Activated effector memory CD4-positive, alpha-beta T cell treated with Interleukin-2 at 50 U/mL for 16 hours (primary cell): ENCODE results near the gene ARHGAP44.
"Not testable (repeated sequence)": the region's sequence is repeated elsewhere in the genome, so short reads cannot be mapped to it uniquely, and the experiment has no call there.

Experiments
- DNase-seq: peaks from one replicate; pipeline ENCODE4 v3.0.0-alpha.2; 2020

The ARHGAP44 gene

GRCh38 chr17:12815642-12816141, 26.4 kb downstream of the ARHGAP44 start:
- no peak for DNase-seq

DNA sequence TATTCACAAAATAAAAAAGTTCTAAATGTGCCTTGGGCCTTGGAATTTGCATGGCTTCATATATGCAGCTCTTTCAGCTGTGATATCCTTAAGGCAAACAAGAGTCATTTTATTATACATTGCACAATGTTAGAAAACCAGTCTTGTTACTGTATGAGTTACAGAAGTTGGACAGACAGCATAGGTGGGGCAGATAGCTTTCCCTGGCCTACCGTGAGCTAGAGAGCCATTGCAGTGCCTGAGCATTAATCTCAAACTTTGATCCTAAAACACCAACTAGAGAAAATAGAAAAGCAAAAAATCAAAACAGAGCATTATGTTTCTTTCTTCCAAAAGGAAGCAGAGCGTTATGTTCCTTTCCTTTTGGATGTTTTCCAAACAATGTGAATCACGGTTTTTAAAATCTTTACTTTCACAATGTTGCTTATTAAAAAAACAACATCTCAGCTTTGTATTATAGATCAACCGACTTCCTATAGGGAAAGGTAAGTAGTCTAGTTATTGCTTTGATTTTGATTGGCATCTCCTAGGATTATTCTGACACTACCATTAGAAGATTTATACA, 32.2 kb downstream of the ARHGAP44 start:
- DNase-seq, result no peak

DNA sequence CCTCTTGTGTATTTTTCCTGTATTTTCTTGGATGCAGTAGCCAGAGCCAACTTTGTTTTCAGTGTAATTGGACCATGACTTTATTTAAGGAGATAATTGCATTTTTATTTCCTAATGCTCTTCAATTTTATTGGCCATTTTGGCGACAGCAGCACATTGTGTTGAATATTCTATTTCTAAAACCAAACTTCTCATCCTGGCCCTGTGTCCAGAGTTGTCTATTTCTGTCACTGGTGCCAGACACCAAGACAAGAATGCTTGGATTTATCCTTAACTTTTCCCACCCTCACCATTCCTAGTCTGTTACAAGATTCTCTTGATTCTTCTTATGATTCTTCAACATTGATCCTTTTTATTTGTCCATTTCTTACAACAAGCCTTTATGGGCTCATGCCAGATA, 37.1 kb downstream of the ARHGAP44 start:
- DNase-seq, result no peak

- no peak for DNase-seq
Measured at GRCh38 chr17:12830777-12831247, 41.5 kb downstream of the ARHGAP44 start.

DNA sequence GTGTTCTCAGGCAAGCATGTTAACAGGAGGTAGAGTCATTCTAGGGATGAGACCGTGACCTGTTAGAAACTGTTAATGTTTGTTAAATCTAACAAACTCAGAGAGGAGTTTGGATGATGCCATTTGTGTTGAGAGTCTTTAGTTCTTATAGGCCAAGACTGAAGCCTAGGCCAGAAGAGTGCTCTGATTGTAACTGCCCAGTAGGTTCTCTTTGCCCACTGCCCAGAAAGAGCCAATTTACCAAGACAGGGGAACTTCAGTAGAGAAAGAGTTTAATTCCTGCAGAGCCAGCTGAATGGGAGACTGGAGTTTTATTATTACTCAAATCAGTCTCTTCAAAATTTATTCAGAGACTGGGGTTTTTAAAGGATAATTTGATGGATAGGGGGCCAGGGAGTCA, 42.5 kb downstream of the ARHGAP44 start:
- DNase-seq, result no peak

DNA sequence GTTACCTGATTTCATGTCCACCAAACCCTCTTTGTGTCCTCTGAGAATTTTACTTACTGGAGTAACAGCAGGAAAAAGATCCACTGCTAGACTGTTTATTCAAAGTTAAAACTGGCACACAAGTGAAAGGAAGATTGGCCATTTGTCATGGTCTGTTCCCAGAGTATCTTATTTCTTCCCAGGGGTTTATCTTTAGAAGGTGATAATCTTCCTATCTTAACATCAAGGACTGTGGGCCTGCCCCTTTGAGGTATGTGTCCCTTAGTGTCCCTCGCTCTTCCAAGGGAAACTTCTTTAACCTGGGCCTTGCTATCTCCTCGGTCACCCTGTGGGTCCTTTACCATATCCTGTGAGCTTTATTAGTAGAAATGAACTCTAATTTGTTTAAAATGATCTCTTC, 49.7 kb downstream of the ARHGAP44 start:
- DNase-seq, result no peak

DNA sequence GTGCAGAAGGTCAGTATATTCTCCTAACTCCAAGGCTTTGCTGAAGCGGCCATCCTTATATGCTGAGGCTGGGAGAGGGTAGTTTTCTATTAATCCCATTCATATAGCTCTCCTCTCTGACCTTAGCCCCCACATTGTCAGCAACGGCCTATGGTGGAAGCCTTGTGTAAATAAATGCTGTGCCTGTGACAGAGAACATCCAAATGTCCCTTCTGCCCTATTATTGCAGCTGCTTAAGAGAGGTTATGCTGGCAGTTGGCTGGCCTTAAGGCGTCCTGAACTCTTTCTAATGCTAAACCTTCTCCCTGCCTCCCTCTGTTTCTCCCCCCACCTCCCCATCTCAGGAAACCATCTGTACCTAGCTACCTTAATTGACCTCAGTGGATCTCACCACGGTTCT, 53.6 kb downstream of the ARHGAP44 start:
- DNase-seq, result no peak

DNA sequence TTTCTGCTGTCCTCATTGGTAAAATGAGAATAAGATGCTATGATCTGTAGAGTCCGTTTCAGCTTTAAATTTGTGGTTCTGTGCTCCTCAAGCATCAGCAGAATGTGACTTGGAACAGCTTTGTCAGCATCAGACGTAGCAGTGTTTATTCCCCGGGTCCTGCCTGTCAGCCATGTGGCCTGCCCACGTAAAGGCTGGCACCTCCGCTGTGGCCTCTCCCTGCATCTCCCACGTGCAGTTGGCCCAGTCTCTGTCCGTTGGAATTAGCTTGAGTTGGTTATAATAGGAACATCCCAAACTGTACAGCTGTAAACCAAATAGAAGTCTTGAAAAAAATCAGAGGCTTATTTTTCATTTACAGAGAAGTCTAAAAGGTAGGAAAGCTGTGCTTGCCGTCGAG, 61.7 kb downstream of the ARHGAP44 start:
- no peak for DNase-seq

DNA sequence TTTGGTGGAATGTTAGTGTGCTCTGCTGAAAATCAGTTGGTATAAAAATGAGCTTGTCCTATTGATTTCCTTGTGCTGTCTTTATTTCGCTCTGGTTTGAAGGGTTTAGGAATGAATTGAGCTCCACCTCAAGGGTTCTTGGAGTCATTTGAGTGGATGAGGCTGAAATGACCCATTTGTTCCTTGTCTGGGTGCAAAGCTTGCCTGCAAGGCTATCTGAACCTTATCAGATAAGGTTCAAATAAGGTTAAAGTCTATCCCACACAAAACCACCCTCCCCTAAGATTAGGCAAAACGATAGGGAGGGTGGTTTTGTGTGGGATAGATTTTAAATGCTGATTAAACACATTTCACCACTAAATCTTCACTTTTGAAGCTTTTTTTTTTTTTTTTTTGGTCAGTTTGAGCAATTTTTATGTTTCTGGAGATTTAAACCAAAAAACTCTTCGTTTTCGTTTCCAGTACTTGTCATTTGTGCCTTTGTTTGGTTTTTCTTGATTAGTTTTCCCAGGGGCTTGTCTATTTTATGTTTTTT, 62.7 kb downstream of the ARHGAP44 start:
- no peak for DNase-seq

- no peak for DNase-seq
Measured at GRCh38 chr17:12853921-12854320, 64.6 kb downstream of the ARHGAP44 start.

DNA sequence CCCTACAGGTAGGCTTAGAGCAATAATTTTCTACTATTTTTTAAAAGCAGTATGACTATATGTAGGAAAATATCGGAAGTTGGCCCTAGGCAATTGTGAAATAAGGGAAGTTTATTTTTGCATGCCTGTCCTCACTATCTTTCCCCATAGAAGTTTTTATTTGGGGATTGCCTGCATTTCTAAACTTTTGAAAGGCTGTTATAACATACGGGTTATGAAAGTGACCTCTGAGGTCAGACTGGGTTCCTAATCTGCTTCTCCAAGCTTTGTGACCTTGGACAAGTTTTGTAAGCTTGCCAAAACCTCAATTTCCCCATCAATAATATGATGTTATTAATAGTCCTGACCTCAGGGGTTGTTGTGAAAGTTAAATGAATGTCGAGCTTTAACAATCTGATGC, 67.1 kb downstream of the ARHGAP44 start:
- no peak for DNase-seq

- DNase-seq, result no peak
Measured at GRCh38 chr17:12857592-12857991, 68.3 kb downstream of the ARHGAP44 start.

- no peak for DNase-seq
Measured at GRCh38 chr17:12859520-12859919, 70.2 kb downstream of the ARHGAP44 start.

DNA sequence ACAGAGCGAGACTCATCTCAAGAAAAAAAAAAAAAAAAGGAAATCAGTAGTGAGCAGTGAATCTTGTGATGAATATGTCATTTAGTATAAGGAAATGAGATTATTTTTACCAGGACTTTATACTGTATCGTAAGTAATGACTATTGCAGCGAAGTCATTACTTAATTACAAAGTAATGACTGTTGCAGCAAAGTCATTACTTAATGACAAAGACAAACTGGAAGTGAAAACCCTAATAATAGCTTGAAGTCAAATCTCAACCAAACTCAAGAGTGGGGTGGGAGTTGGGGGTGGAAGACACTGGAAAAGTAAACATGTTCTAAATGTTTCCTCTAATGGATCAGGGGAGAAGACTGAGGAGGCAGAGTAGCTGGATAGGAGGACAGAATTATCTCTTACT, 76.5 kb downstream of the ARHGAP44 start:
- DNase-seq, result no peak

DNA sequence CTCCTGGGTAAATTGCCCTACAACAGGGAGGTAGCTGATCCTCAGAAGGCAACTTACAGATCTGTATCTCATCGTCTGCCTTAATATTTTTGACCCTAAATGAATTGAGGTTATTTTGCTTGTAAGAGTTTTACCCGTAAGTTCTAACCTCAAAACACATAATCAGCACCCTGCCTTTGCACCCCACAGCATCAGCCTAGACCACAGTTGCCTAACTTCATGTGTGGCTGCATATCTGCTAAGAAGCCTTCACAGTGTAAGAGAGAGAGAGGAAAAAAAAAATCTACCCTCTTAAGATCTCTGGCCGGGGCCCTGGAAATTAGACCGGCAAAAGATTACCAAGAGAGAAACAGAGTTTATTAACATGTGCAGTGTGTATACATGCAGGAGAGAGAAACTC, 76.9 kb downstream of the ARHGAP44 start:
- DNase-seq, result no peak

DNA sequence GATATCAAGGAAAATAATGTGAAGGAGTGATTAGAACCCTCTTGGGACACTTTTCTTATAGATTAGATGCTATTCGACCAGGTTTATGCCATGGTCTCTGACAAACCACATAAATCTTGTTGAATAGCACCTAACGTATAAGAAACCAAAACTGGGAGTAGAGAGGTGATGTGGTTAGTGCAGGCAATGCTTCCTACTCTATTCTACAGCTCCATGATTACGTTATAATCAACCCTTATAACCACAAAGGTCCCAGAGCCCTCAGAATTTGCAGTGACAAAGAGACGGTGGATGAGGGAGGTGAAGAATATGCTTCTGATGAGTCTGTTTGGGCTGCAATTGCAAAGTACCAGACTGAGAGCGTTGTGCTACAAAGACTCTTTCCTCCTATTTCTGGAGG, 78.4 kb downstream of the ARHGAP44 start:
- no peak for DNase-seq

DNA sequence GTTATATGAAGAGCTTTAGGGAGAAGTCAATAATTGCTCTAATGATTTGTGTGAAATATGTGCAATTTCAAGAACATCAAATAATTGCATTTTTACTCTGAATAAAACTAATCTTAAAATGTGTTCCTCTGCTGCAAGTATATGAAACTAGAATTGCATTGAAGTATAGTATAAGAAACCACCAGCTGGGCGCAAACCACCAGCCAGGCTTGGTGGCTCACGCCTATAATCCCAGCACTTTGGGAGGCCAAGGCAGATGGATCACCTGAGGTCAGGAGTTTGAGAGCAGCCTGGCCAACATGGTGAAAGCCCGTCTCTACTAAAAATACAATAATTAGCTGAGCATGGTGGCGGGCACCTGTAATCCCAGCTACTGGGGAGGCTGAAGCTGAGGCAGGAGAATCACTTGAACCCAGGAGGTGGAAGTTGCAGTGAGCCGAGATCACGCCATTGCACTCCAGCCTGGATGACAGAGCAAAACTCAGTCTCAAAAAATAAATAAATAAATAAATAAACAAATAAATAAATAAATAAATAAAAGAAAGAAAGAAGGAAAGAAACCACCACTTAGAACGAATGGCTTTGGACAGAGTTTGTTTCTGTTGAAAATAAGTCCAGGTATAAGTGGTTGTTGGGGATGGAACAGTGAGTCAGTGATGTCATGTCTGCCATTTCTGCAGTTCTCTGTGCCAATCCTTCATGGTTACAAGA, 84.3 kb downstream of the ARHGAP44 start:
- not testable (repeated sequence) for DNase-seq

DNA sequence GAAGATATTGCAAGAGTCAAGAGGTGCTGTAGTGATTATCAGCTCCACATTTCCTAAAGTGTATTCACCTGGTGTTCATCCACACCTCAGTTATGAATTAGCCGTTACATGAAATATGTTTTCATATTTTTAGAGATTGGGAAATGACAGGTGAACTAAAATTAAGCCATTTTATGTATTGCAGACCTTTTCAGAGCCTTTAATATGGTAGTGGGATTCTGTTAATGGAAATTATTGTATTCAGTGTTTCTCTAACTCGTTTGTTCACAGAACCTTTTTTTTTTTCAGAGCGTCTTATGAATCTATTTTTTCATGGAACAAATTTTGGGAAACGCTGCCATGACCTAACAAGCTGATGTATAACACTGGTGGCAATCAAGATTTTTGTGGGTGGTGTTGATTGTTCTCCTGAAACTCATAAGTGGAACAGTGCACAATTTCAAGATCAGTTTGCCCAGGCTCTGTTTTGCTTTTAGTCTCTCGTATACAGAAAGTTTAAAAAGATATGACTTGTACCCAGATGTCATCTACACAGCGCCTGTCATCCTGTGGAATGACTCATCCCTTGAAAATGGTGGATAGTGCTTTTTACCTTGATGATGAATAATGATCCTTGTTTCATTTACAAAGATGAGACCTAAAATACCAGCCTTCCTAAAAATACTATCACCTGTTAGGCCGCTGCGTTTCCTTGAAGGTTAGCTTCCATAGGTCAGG, 88.8 kb downstream of the ARHGAP44 start:
- no peak for DNase-seq

- not testable (repeated sequence) for DNase-seq
Measured at GRCh38 chr17:12879096-12879495, 89.8 kb downstream of the ARHGAP44 start.

DNA sequence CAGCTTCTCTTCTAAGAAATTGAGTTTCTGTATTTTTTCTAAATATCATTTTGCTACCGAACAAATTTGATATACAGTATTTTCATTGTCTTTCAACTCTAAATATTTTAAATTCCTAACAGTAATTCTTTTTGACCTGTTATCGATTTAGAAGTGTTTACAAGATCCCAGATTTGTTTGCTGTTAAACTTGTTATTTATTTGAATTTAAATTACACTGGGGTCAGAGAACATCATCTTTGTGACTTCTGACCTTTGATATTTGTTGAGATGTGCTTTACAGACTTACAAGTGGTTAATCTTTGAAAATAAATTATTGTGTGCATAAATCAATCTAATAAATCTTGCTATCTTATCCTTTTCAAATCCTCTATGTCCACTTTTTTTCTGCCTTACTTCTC, 94.2 kb downstream of the ARHGAP44 start:
- DNase-seq, result no peak

- DNase-seq, result no peak
Measured at GRCh38 chr17:12887088-12887487, 97.8 kb downstream of the ARHGAP44 start.

DNA sequence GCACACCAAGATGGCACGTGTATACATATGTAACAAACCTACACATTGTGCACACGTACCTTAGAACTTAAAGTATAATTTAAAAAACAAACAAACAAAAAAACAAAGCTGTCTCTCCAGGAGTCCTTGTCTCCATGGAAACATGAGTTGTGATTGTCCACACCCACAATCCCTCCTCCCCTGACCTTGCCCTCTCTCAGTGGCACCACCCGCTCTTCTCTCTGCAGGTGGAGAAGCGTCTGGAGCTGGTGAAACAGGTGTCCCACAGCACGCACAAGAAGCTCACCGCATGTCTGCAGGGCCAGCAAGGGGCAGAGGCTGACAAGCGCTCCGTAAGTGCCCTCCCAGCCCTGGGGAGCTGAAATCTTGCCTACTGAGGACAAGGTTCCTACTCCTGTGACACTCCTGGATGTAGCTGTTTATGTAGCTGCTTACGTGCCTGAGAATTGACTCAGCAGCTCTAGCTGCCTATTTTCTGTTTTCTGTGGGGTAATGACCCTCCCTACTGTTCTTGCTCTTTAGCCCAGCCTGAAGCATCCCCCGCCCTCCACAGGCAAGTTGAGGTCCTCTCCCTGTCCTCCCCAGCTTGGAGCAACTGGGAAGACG, 107.0 kb downstream of the ARHGAP44 start:
- DNase-seq, result no peak

GRCh38 chr17:12898110-12898509, 108.8 kb downstream of the ARHGAP44 start:
- no peak for DNase-seq
